AG09319 (cell line): ENCODE results near the gene GRPEL2.

Experiments
- DNase-seq: peaks from one replicate; pipeline ENCODE4 v3.0.0-alpha.2; 2010; ENCODE audit warnings: low read depth; ENCODE audit errors: extremely low read depth
- TF ChIP-seq, protein P1 (sequence below): IDR thresholded peaks from 2 replicates; pipeline ENCODE4 v1.5.1; 2011; ENCODE audit warnings: low read depth, mild to moderate bottlenecking, inconsistent platforms, low read length, moderate library complexity

Gene GRPEL2

DNA sequence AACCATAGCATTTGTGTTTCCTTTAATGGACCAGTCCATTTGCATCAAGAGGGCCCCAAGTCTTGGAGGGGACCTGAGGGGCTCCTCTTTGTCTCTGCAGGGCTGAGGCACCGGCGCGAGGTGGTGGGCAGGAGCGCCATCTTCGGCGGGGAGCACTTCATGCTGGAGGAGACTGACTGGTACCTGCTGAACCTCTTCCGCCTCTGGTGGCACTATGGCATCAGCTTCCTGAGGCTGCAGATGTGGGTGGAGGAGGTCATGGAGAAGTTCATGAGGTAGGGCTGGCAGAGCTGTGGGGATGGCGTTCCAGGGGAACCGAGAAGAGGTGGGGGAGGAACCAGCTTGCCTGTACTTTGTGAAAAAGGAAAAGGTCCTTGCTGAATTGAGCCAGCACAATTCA lies 18.6 kb downstream of the GRPEL2 start:
- TF ChIP-seq, protein P1, sequence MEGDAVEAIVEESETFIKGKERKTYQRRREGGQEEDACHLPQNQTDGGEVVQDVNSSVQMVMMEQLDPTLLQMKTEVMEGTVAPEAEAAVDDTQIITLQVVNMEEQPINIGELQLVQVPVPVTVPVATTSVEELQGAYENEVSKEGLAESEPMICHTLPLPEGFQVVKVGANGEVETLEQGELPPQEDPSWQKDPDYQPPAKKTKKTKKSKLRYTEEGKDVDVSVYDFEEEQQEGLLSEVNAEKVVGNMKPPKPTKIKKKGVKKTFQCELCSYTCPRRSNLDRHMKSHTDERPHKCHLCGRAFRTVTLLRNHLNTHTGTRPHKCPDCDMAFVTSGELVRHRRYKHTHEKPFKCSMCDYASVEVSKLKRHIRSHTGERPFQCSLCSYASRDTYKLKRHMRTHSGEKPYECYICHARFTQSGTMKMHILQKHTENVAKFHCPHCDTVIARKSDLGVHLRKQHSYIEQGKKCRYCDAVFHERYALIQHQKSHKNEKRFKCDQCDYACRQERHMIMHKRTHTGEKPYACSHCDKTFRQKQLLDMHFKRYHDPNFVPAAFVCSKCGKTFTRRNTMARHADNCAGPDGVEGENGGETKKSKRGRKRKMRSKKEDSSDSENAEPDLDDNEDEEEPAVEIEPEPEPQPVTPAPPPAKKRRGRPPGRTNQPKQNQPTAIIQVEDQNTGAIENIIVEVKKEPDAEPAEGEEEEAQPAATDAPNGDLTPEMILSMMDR, result no peak
- no peak for DNase-seq

DNA sequence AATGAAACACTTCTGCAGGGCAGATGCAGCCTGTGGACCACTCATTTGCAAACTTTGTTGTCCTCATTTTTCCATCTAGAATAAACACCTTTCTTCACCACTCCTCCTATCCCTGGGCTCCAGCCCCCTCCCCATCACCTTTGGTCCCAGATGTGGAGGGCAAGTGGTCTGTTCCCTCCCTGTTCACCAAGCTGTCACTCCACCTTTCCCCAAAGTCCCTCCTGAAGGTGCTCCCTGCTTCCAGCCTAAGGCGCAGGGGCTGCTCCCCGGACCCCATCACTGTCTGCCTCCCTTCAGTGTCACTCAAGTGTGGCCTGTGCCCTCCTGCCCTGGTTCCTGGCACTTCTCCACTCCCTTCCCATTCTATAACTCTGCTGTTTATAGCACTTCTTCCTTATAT lies 19.4 kb downstream of the GRPEL2 start:
- no peak for DNase-seq
- TF ChIP-seq, protein P1, result no peak

DNA sequence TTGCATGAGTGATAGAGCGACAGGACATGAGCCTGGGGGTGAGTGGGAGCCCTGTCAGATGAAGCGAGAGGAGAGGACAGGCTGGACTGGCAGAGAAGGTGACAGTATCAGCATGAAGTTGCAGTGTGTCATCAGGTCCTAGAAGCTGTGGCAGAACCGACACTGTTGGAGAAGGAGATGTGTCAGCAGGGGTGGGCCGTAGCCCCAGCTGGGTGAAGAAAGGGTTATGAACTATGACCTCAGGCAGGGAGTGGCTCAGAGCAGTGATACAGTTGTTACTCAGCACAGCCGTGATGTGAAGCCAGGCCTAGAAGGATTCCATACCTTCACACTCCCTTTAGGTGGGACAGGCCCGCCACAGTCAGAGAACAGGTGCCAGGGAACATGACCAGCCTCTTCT lies 20.1 kb downstream of the GRPEL2 start:
- TF ChIP-seq, protein P1, result no peak
- DNase-seq, result no peak

DNA sequence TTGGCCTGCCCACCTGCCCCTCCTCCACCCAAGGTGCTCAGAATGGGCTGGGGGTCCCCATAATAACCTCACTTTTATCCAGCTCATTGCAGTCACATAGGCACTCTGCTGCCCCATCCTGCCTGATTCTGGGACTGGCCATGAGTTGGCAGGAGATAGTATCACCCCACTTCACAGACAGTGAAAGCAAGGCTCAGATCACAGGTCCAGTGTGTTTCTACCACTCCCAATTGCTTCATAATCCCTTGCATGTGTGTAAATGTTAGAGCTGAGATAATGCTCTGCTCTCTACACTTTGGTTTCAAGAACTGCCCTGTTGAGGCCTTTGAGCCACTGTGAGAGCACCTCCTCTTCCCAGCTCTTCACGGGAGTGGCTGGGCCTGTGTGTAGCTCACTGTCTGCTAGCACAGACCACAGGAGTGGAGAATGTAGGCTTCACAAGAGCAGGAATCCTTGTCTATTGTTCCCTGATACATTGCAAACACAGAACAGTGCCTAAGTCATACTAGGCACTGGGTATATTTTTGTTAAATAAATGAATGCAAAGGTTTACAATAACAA lies 20.9 kb downstream of the GRPEL2 start:
- TF ChIP-seq, protein P1, result no peak
- DNase-seq, result no peak

DNA sequence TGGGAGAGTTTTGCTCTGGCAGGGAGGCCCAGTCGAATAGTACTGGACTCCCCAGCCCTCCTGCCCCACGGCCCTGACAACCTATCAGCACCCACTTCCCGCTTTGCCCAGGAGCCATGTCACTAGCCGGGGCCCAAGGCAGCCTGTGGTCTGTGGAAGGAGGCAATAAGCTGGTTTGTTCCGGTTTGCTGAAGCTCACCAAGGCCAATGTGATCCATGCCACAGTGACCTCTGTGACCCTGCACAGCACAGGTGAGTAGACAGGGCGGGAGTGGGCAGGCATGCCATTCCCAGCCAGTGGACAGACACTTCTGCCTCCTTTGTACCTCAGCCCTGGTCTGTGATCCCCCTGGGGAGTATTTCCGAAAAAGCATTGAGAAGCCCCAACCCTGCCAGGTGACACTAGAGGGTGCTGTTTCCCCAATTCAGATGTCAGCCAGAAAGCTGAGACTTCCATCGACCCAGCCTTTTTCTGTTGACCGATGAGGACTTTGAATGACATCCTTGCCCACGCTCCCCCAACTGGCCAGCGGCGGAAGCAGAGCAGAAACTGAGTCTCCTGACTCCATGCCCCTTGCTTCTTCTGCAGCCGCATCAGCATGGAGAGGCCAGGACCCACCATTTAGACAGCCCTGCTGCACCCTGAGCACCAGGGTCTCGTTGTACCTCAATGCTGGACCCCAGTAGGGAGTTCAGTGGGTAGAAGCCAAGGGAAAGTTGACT lies 22.1 kb downstream of the GRPEL2 start:
- TF ChIP-seq, protein P1, result peak; percentile 86
- no peak for DNase-seq

DNA sequence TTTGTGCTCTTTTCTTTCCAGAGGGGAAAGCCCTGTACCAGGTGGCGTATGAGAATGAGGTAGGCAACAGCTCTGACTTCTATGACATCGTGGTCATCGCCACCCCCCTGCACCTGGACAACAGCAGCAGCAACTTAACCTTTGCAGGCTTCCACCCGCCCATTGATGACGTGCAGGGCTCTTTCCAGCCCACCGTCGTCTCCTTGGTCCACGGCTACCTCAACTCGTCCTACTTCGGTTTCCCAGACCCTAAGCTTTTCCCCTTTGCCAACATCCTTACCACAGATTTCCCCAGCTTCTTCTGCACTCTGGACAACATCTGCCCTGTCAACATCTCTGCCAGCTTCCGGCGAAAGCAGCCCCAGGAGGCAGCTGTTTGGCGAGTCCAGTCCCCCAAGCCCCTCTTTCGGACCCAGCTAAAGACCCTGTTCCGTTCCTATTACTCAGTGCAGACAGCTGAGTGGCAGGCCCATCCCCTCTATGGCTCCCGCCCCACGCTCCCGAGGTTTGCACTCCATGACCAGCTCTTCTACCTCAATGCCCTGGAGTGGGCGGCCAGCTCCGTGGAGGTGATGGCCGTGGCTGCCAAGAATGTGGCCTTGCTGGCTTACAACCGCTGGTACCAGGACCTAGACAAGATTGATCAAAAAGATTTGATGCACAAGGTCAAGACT lies 22.8 kb downstream of the GRPEL2 start:
- TF ChIP-seq, protein P1, result no peak

DNA sequence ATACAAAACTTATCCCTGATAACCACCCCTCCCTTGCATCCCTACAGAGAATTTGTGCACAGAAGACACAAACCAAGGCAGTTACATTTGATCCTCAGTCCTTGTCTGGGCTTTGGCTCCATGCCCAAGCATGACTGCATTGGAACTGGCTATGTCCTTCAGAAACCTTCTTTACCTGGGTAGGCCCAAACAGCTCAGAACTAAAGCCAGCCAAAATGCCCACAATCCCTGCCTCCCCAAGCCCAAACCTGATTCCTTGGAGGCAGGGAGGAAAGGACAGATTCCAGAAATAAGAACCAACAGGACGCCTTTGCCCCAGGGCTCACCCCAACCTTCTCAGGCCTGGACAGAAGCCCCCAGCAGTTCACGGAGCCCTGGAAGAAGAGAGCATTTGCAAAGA lies 25.6 kb downstream of the GRPEL2 start:
- TF ChIP-seq, protein P1, result no peak
- DNase-seq, result no peak

More for the DNA sequence above, 22.8 kb downstream of the GRPEL2 start:
- DNase-seq, result no peak
